A673 (cell line): ENCODE results near the gene APOA5. TPM values are rescaled to one million over a fixed set of nuclear protein-coding genes. Genes with fewer than 3 reads are reported as not detected.
"Not testable (repeated sequence)": the region's sequence is repeated elsewhere in the genome, so short reads cannot be mapped to it uniquely, and the experiment has no call there.

ENCODE experiments used
- BruUV-seq: library from RNA; stranded (reverse); fragments of 400-500 nt; replicated peaks from 2 replicates; lab custom pipeline; 2021; lab: Mats Ljungman, UMichigan
- CTCF ChIA-PET: fragments of 300-600 bp; sonication (Branson Sonifier 250); formaldehyde crosslinking; loops from one replicate; lab custom pipeline; 2022; ENCODE audit warnings: antibody characterized with exemption; lab: Charles Lee
- POLR2A ChIA-PET: fragments of 300-600 bp; sonication (Branson Sonifier 250); formaldehyde crosslinking; loops from one replicate; lab custom pipeline; 2022; ENCODE audit warnings: antibody characterized with exemption; ENCODE audit not compliant: low non-redundant PET; lab: Charles Lee
- DNase-seq: peaks from one replicate; pipeline ENCODE4 v3.0.0-alpha.2; 2015; ENCODE audit warnings: low spot score
- H3K27ac ChIP-seq: fragments of 200-600 bp; sonication (generic); 2 replicates; pipeline ENCODE4 v1.5.1; 2016; ENCODE audit warnings: mixed run types, low read depth, mild to moderate bottlenecking, mixed read lengths, antibody characterized with exemption, low read length; ENCODE audit not compliant: poor library complexity, severe bottlenecking
- H3K27me3 ChIP-seq: fragments of 200-600 bp; sonication (generic); replicated peaks from 2 replicates; pipeline ENCODE4 v1.6.1; 2017; ENCODE audit warnings: mixed run types, low read depth, mild to moderate bottlenecking, mixed read lengths, antibody characterized with exemption, low read length; ENCODE audit not compliant: insufficient read depth, poor library complexity
- H3K36me3 ChIP-seq: fragments of 200-600 bp; sonication (generic); 2 replicates; pipeline ENCODE4 v1.6.1; 2016; ENCODE audit warnings: mixed run types, mild to moderate bottlenecking, mixed read lengths, antibody characterized with exemption, low read length; ENCODE audit not compliant: insufficient read depth, poor library complexity, severe bottlenecking
- H3K4me1 ChIP-seq: fragments of 200-600 bp; sonication (generic); 2 replicates; pipeline ENCODE4 v1.6.1; 2017; ENCODE audit warnings: mixed run types, mild to moderate bottlenecking, mixed read lengths, antibody characterized with exemption, low read length; ENCODE audit not compliant: insufficient read depth, poor library complexity, severe bottlenecking
- H3K4me3 ChIP-seq: fragments of 200-600 bp; sonication (generic); 2 replicates; pipeline ENCODE4 v1.5.1; 2016; ENCODE audit warnings: low read depth, mixed run types, mild to moderate bottlenecking, mixed read lengths, low read length; ENCODE audit not compliant: poor library complexity, severe bottlenecking
- H3K9me3 ChIP-seq: fragments of 200-600 bp; sonication (generic); 2 replicates; pipeline ENCODE4 v1.6.1; 2016; ENCODE audit warnings: mixed run types, low read depth, mild to moderate bottlenecking, mixed read lengths, antibody characterized with exemption, low read length; ENCODE audit not compliant: poor library complexity, severe bottlenecking
- CTCF ChIP-seq: fragments of 300-800, 200-600 bp; sonication (generic); conservative IDR thresholded peaks from 2 replicates; pipeline ENCODE4 v1.5.1; 2017; ENCODE audit warnings: low read depth, mild to moderate bottlenecking, antibody characterized with exemption, low read length, moderate library complexity, mixed read lengths
- EZH2 ChIP-seq: fragments of 200-600 bp; sonication (generic); IDR thresholded peaks from 2 replicates; pipeline ENCODE4 v1.6.1; 2017; ENCODE audit warnings: borderline replicate concordance, low read depth, mild to moderate bottlenecking, mixed read lengths, antibody characterized with exemption, low read length; ENCODE audit not compliant: poor library complexity, severe bottlenecking
- intact Hi-C: fragments of 100-400 bp; cut with micrococcal nuclease; formaldehyde crosslinking; loops from one replicate; pipeline ENCODE4 v1.10.0; 2022; ENCODE audit not compliant: unreplicated experiment
- total RNA-seq: library from RNA; stranded (reverse); gene quantifications from 2 replicates; pipeline ENCODE4 v1.2.3, GENCODE V29; 2021

Gene APOA5
- total RNA-seq, 1 experiment from 2014 or later = not detected

GRCh38 chr11:116807601-116808261 lies 16.1 kb upstream of the APOA5 start:
- Histone ChIP-seq H3K4me1 (no peaks in the 10 kb centered on the region), H3K36me3 (no peaks in the 10 kb centered on the region), H3K9me3 (no peaks in the 10 kb centered on the region), H3K27ac (no peak overlapping the region), H3K27me3 (no peaks in the 10 kb centered on the region), H3K4me3 (no peak overlapping the region)
- no TSS peak for BruUV-seq
- no peak for DNase-seq
- intact Hi-C loops = no loop called here
- ChIA-PET POLR2A (no interaction called here), CTCF (no interaction called here)
- TF ChIP-seq EZH2 = no peak
- no peak for TF ChIP-seq CTCF

GRCh38 chr11:116804001-116804400 lies 12.3 kb upstream of the APOA5 start:
- TF ChIP-seq CTCF = no peak
- no peak for TF ChIP-seq EZH2
- H3K9me3 ChIP-seq = no peaks in the 10 kb centered on the region
- H3K4me1 ChIP-seq = no peaks in the 10 kb centered on the region
- intact Hi-C loops = no loop called here
- ChIA-PET POLR2A (no interaction called here), CTCF (interaction anchor here (0.6 kb wide), 1 partner anchor 32 kb away, joined by 4 read pairs; no protein-coding TSS in a partner anchor)
- no peaks in the 10 kb centered on the region for H3K27me3 ChIP-seq
- H3K36me3 ChIP-seq = no peaks in the 10 kb centered on the region
- no TSS peak for BruUV-seq
- no peak overlapping the region for H3K27ac ChIP-seq
- no peak for DNase-seq
- no peak overlapping the region for H3K4me3 ChIP-seq

DNA sequence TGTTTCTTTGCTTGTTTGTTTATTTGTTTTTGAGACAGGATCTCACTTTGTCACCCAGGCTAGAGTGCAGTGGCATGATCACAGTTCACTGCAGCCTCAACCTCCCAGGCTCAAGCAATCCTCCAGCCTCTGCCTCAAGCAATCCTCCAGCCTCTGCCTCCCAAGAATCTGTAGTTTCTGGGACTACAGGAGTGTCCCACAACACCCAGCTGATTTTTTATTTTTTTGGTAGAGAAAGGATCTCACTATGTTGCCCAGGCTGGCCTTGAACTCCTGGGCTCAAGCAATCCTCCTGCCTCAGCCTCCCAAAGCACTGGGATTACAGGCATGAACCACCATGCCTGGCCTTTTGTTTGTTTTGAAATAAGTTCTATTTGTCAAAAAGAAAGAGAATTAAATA lies 10.0 kb upstream of the APOA5 start:
- intact Hi-C loops, BruUV-seq, H3K36me3 ChIP-seq, CTCF ChIA-PET, H3K4me1 ChIP-seq, H3K27ac ChIP-seq, DNase-seq, POLR2A ChIA-PET, H3K27me3 ChIP-seq, H3K4me3 ChIP-seq, H3K9me3 ChIP-seq: not testable (repeated sequence)

- no TSS peak for BruUV-seq
- TF ChIP-seq EZH2 = no peak
- TF ChIP-seq CTCF = no peak
- intact Hi-C loops = no loop called here
- Histone ChIP-seq H3K9me3 (no peaks in the 10 kb centered on the region), H3K27ac (no peak overlapping the region), H3K4me3 (no peak overlapping the region), H3K4me1 (no peaks in the 10 kb centered on the region), H3K27me3 (no peaks in the 10 kb centered on the region), H3K36me3 (no peaks in the 10 kb centered on the region)
- CTCF ChIA-PET = no interaction called here
- POLR2A ChIA-PET = no interaction called here
- DNase-seq = no peak
Measured at GRCh38 chr11:116800610-116801009, 8.9 kb upstream of the APOA5 start.
